ENCODE measurements around the gene RNF138. TPM values are rescaled to one million over a fixed set of nuclear protein-coding genes. Genes with fewer than 3 reads are reported as not detected.
"Not testable (repeated sequence)": the region's sequence is repeated elsewhere in the genome, so short reads cannot be mapped to it uniquely, and the experiment has no call there.

RNF138 gene
- total RNA-seq, 1 donor = 204 TPM

DNA sequence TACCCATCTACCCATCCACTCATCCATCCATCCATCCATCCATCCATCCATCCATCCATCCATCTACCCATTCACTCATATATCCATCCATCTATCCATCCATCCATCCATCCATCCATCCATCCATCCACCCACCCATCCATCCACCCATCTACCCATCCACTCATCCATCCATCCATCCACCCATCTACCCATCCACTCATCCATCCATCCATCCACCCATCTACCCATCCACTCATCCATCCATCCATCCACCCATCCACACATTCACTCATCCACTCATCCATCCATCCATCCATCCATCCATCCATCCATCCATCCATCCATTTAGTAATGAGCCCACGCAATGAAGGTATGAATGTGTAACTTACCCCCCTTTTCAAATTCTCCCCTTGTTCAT, 85.1 kb downstream of the RNF138 start:
- H3K4me3 ChIP-seq (ENCODE audit: low read length); H3K27me3 ChIP-seq (ENCODE audit: insufficient read depth, low read length); H3K9me3 ChIP-seq (ENCODE audit: low read depth, low read length); H3K4me1 ChIP-seq (ENCODE audit: insufficient read depth, low read length): not testable (repeated sequence)

DNA sequence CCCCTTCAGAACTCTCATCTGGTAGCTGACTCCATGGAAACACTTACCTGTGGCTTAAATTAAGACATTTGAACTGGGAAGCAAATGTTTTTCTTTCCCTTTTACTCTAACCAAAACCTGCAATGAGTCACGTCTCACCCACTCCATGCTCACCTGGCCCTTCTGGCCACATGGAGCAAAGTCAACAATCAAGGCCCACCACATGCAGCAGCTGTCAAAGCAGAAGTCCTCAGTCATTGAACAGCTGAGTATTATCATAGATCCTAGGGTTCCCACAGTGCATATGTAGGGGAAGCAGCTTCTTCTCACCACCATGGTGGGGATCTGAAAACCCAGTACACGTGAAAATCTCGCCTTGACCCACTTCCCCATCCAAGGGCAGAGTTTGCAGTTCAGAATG, 85.9 kb downstream of the RNF138 start:
- H3K9me3 ChIP-seq (ENCODE audit: low read depth, low read length) = no peaks in the 10 kb centered on the region
- no peaks in the 10 kb centered on the region for H3K27me3 ChIP-seq (ENCODE audit: insufficient read depth, low read length)
- no peaks in the 10 kb centered on the region for H3K4me1 ChIP-seq (ENCODE audit: insufficient read depth, low read length)
- H3K4me3 ChIP-seq (ENCODE audit: low read length) = no peak overlapping the region

Other genes starting within 250 kb of the RNF138 start
- 25.0 TPM for gene TRAPPC8, start 148.7 kb upstream of the RNF138 start, total RNA-seq
- gene RNF125, start 73.0 kb upstream of the RNF138 start, total RNA-seq = 57.0 TPM
- gene MEP1B, start 98.2 kb downstream of the RNF138 start, total RNA-seq = not detected

Measured in mononuclear cell (primary cell).